Heart left ventricle (tissue), 13 donors: ENCODE results near the gene PDE11A.

Experiments
- POLR2A ChIP-seq, 2 donors: fragments of 450-650 bp; IDR thresholded peaks; one replicate each; pipeline ENCODE4 v1.6.1; 2017; ENCODE audit warnings: antibody characterized with exemption in 2 of 2, mild to moderate bottlenecking in 2 of 2, moderate library complexity in 2 of 2
- TF ChIP-seq, protein P1 (sequence below), 12 donors: fragments of 200-600 bp; sonication (generic) in 4 of 12; IDR thresholded peaks; one replicate each; pipeline versions ENCODE4 v1.5.0 to v1.8.0; 2018 to 2022; ENCODE audit warnings: antibody characterized with exemption in 12 of 12, mild to moderate bottlenecking in 5 of 12
- donor health status: ischemic (EF 13 %, LVEDD 7.1; RV severe dilation, severe dysfunction).
- donor health status: DM: no; HTN: yes; CAD: no.
- donor health status: DM: no; HTN: no; CAD: no.
- donor health status: ischemic (EF 25% LVEDD 6.9; RV normal size, moderate dysfunction).
- donor health status: ischemic (EF 25% LVEDD 5.7; RV mildly dilated, moderate dysfunction).
- donor health status: ischemic (EF 35%, LVEDD 5.7; RV mildly dilated, moderate dysfunction).
- donor health status: nonischemic (EF 11% LVEDD 7.7; RV severe dilation, severe dysfunction).
- donor health status: DM: yes; HTN: yes; CAD: no.
- donor health status: PGD.
- donor health status: ischemic (EF 29% LVEDD 5.4; RV normal size, mild dysfunction).
- donor health status: nonischemic (EF 23%, LVEDD 6.1; RV moderate dilation, normal function).

GRCh38 chr2:177622521-177622920 lies 450.1 kb downstream of the PDE11A start:
- no peak for TF ChIP-seq POLR2A (IDR thresholded peaks at IDR 0.05)
- TF ChIP-seq, protein P1, sequence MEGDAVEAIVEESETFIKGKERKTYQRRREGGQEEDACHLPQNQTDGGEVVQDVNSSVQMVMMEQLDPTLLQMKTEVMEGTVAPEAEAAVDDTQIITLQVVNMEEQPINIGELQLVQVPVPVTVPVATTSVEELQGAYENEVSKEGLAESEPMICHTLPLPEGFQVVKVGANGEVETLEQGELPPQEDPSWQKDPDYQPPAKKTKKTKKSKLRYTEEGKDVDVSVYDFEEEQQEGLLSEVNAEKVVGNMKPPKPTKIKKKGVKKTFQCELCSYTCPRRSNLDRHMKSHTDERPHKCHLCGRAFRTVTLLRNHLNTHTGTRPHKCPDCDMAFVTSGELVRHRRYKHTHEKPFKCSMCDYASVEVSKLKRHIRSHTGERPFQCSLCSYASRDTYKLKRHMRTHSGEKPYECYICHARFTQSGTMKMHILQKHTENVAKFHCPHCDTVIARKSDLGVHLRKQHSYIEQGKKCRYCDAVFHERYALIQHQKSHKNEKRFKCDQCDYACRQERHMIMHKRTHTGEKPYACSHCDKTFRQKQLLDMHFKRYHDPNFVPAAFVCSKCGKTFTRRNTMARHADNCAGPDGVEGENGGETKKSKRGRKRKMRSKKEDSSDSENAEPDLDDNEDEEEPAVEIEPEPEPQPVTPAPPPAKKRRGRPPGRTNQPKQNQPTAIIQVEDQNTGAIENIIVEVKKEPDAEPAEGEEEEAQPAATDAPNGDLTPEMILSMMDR (IDR thresholded peaks at IDR 0.05) = peak in 2 of 12 donors; percentile 30 to 51
